Mesenchymal stem cell (in vitro differentiated cells and primary cell): Measurements from ENCODE around the gene CPNE7. TPM values are rescaled to one million over a fixed set of nuclear protein-coding genes. Genes with fewer than 3 reads are reported as not detected.

Experiments used
- DNase-seq: peaks from one replicate; pipeline ENCODE4 v3.0.0-alpha.2; 2013
- H2AFZ ChIP-seq: one replicate; pipeline ENCODE4 v1.6.1; 2013; ENCODE audit warnings: low read depth, mild to moderate bottlenecking, control low read depth, inconsistent platforms, low read length, moderate library complexity
- H2AK5ac ChIP-seq: 2 replicates; pipeline ENCODE4 v1.6.1; 2013; ENCODE audit warnings: low read length, moderate library complexity, mild to moderate bottlenecking, inconsistent platforms; ENCODE audit not compliant: severe bottlenecking
- H2BK120ac ChIP-seq: one replicate; pipeline ENCODE4 v1.6.1; 2013; ENCODE audit warnings: low read depth, mild to moderate bottlenecking, inconsistent platforms, low read length, moderate library complexity
- H2BK12ac ChIP-seq, 2 experiments: one replicate each; pipeline ENCODE4 v1.6.1; 2013; ENCODE audit warnings: inconsistent platforms in 2 of 2, low read length in 2 of 2, mild to moderate bottlenecking in 2 of 2, moderate library complexity in 2 of 2, control low read depth in 1 of 2
- H2BK15ac ChIP-seq: one replicate; pipeline ENCODE4 v1.6.1; 2013; ENCODE audit warnings: mild to moderate bottlenecking, low read depth, inconsistent platforms; ENCODE audit not compliant: poor library complexity, severe bottlenecking
- H2BK5ac ChIP-seq: 2 replicates; pipeline ENCODE4 v1.6.1; 2013; ENCODE audit warnings: low read depth, mild to moderate bottlenecking, low read length, control low read depth, inconsistent platforms; ENCODE audit not compliant: poor library complexity, severe bottlenecking
- H3K14ac ChIP-seq, 2 experiments: one replicate each; pipeline ENCODE4 v1.6.1; 2013; ENCODE audit warnings: inconsistent platforms in 2 of 2, low read length in 2 of 2, control low read depth in 1 of 2, mild to moderate bottlenecking in 1 of 2, moderate library complexity in 1 of 2
- H3K18ac ChIP-seq, 2 experiments: one replicate each; pipeline ENCODE4 v1.6.1; 2013; ENCODE audit warnings: inconsistent platforms in 2 of 2, low read length in 2 of 2, control low read depth in 1 of 2, low read depth in 1 of 2, mild to moderate bottlenecking in 1 of 2
- H3K23ac ChIP-seq, 2 experiments: one replicate each; pipeline ENCODE4 v1.6.1; 2013; ENCODE audit warnings: inconsistent platforms in 2 of 2, low read length in 2 of 2, mild to moderate bottlenecking in 2 of 2, moderate library complexity in 2 of 2, control low read depth in 1 of 2
- H3K27ac ChIP-seq: 2 replicates; pipeline ENCODE4 v1.5.1; 2013; ENCODE audit warnings: mild to moderate bottlenecking, moderate library complexity, low read length, control low read depth, inconsistent platforms; ENCODE audit not compliant: poor library complexity, severe bottlenecking
- H3K27me3 ChIP-seq, 2 experiments: 2 replicates each; pipeline versions ENCODE4 v1.6.1 to v1.7.0; 2013; ENCODE audit warnings: low read length in 2 of 2, mild to moderate bottlenecking in 2 of 2, moderate library complexity in 2 of 2, control low read depth in 1 of 2, inconsistent platforms in 1 of 2; ENCODE audit not compliant: control insufficient read depth in 1 of 2, insufficient read depth in 1 of 2
- H3K36me3 ChIP-seq, 2 experiments: 2 replicates each; pipeline versions ENCODE4 v1.6.1 to v1.7.0; 2013; ENCODE audit warnings: low read length in 2 of 2, control low read depth in 1 of 2, inconsistent platforms in 1 of 2, low read depth in 1 of 2, mild to moderate bottlenecking in 1 of 2; ENCODE audit not compliant: insufficient read depth in 2 of 2, control insufficient read depth in 1 of 2
- H3K4ac ChIP-seq, 2 experiments: one replicate each; pipeline ENCODE4 v1.6.1; 2013; ENCODE audit warnings: inconsistent platforms in 2 of 2, low read length in 2 of 2, mild to moderate bottlenecking in 2 of 2, moderate library complexity in 2 of 2, control low read depth in 1 of 2, low read depth in 1 of 2
- H3K4me1 ChIP-seq: 2 replicates; pipeline ENCODE4 v1.6.1; 2013; ENCODE audit warnings: low read depth, low read length, control low read depth; ENCODE audit not compliant: control insufficient read depth, insufficient read depth
- H3K4me2 ChIP-seq: 2 replicates; pipeline ENCODE4 v1.6.1; 2013; ENCODE audit warnings: low read length, mild to moderate bottlenecking, inconsistent platforms; ENCODE audit not compliant: poor library complexity, severe bottlenecking
- H3K4me3 ChIP-seq, 2 experiments: 2 replicates each; pipeline versions ENCODE4 v1.5.1 to v1.7.0; 2013; ENCODE audit warnings: low read length in 2 of 2, mild to moderate bottlenecking in 2 of 2, control low read depth in 1 of 2, low read depth in 1 of 2; ENCODE audit not compliant: insufficient read depth in 1 of 2
- H3K79me1 ChIP-seq: replicated peaks from 2 replicates; pipeline ENCODE4 v1.6.1; 2013; ENCODE audit warnings: mild to moderate bottlenecking, control low read depth, low read length, inconsistent platforms; ENCODE audit not compliant: poor library complexity, severe bottlenecking
- H3K9ac ChIP-seq: 2 replicates; pipeline ENCODE4 v1.7.0; 2013; ENCODE audit warnings: mild to moderate bottlenecking, low read length, moderate library complexity
- H3K9me3 ChIP-seq: 2 replicates; pipeline ENCODE4 v1.7.0; 2013; ENCODE audit warnings: mild to moderate bottlenecking, low read length; ENCODE audit not compliant: control insufficient read depth
- H4K8ac ChIP-seq: one replicate; pipeline ENCODE4 v1.6.1; 2013; ENCODE audit warnings: inconsistent platforms, mild to moderate bottlenecking, low read length, moderate library complexity
- H4K91ac ChIP-seq: one replicate; pipeline ENCODE4 v1.6.1; 2013; ENCODE audit warnings: mild to moderate bottlenecking, low read length, inconsistent platforms
- WGBS: methylation state at CpG from one replicate; pipeline ENCODE4 v1.1.7; 2013; ENCODE audit warnings: mixed read lengths; 5-methylcytosine and 5-hydroxymethylcytosine counted together
- polyA plus RNA-seq, 2 experiments: library from polyadenylated mRNA; stranded (reverse); fragments of 200-250 nt; gene quantifications; one replicate each; pipeline ENCODE4 v1.2.3, GENCODE V29; 2013

CPNE7 gene
- 5.6 TPM for polyA plus RNA-seq (2013, experiment 1 of 2)
- 4.8 TPM for polyA plus RNA-seq (2013, experiment 2 of 2)

DNA sequence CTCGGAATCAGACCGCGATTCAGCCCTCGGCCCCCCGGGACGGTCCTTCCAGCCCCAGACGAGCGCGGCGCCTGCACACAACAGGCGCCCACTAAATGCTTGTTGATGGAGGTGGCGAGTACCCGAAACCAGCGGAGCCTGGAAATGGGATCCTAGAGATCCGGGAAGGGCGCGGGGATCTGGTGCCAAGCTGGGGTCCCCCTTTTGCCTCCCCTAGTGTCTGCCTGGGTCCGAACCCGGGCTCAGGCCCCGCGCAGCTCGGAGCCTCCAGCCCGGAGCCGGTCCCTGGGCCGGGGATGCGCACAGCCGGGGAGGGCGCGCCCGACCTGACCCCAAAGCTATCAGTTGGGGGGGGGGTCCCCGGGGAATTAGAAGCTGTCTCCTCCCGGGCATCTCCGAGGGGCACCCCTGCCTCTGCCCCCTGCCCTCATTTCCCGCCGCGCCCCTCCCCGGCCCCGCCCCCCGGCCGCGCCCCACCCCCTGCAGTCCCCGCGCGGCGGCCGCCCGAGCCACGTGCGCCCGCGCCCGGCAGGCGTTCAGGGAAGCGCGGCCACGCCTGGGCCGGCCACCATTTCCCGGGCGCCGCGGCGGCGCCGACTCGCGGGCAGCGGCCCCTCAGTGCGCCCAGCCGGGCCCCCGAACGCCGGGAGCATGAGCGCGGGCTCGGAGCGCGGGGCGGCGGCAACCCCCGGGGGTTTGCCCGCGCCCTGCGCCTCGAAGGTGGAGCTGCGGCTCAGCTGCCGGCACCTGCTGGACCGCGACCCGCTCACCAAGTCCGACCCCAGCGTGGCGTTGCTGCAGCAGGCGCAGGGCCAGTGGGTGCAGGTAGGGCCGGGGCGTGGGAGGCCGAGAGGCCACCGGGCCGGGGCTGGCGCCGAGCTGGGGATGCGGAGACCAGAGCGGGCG lies at the start of gene CPNE7:
TSS of gene CPNE7 (plus strand) at position 512 of the 906 bp plus-strand sequence. CDS start at position 652, 140 bp downstream.
- Histone ChIP-seq H3K27ac (no peak within 1 kb of the TSS), H3K9ac (peak within 1 kb of the TSS; percentile 51), H3K14ac (peak within 1 kb of the TSS in 1 of 2 experiments; percentile 84), H2AK5ac (no peak within 1 kb of the TSS), H2BK5ac (no peak within 1 kb of the TSS), H2AFZ (peak within 1 kb of the TSS; percentile 30), H3K23ac (peak within 1 kb of the TSS in 1 of 2 experiments; percentile 36), H3K4me3 (peak within 1 kb of the TSS; percentile 47 to 62), H3K18ac (peak within 1 kb of the TSS; percentile 63 to 89), H3K27me3 (peaks cover 0 to 39% of the 10 kb centered on the region in 2 experiments), H2BK12ac (peak within 1 kb of the TSS; percentile 71 to 88), H3K9me3 (no peaks in the 10 kb centered on the region), H3K4ac (peak within 1 kb of the TSS; percentile 2 to 84), H3K4me2 (peak within 1 kb of the TSS; percentile 86), H4K8ac (peak within 1 kb of the TSS; percentile 97), H3K79me1 (no peaks in the 10 kb centered on the region), H2BK120ac (no peak within 1 kb of the TSS), H3K36me3 (peaks cover 0 to 4% of the 10 kb centered on the region in 2 experiments), H4K91ac (peak within 1 kb of the TSS; percentile 94), H3K4me1 (peaks cover 27% of the 10 kb centered on the region), H2BK15ac (peak within 1 kb of the TSS; percentile 80)
- DNase-seq = no peak
- under 1% methylated on average over 70 of the region's 103 CpGs for WGBS

DNA sequence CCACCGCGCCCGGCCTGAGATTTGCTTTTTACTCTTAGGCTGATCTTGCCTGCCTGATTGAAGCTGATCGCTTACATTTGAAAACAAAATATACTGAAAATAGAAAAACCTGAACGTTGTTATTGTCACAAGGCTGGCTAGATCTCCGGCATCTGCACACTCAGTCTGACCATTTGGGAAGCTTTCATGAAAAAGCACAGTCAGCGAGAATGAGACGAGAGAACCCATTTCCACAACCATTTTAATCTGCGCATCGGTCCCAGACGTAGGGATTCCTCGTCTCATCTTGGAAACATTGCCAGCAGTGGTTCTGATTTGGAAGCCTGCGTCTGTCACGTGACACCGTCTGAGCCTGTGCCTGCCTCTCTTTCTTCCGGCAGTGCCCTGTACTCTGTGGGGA lies 46.5 kb upstream of the CPNE7 start:
- Histone ChIP-seq H3K9ac (no peak overlapping the region), H2BK120ac (no peak overlapping the region), H2AFZ (no peak overlapping the region), H3K4me1 (peaks cover 4% of the 10 kb centered on the region), H2BK12ac (no peak overlapping the region), H3K4me3 (no peak overlapping the region), H3K4ac (no peak overlapping the region), H3K27ac (no peak overlapping the region), H3K36me3 (peaks cover 82 to 94% of the 10 kb centered on the region in 2 experiments), H4K8ac (no peak overlapping the region), H2BK5ac (no peak overlapping the region), H3K9me3 (no peaks in the 10 kb centered on the region), H3K23ac (no peak overlapping the region), H4K91ac (no peak overlapping the region), H2BK15ac (no peak overlapping the region), H3K14ac (no peak overlapping the region), H3K27me3 (no peaks in the 10 kb centered on the region), H3K79me1 (peaks cover 21% of the 10 kb centered on the region), H3K4me2 (no peak overlapping the region), H2AK5ac (no peak overlapping the region), H3K18ac (no peak overlapping the region)
- WGBS = 91% methylated on average over 16 of the region's 16 CpGs
- DNase-seq = no peak

DNA sequence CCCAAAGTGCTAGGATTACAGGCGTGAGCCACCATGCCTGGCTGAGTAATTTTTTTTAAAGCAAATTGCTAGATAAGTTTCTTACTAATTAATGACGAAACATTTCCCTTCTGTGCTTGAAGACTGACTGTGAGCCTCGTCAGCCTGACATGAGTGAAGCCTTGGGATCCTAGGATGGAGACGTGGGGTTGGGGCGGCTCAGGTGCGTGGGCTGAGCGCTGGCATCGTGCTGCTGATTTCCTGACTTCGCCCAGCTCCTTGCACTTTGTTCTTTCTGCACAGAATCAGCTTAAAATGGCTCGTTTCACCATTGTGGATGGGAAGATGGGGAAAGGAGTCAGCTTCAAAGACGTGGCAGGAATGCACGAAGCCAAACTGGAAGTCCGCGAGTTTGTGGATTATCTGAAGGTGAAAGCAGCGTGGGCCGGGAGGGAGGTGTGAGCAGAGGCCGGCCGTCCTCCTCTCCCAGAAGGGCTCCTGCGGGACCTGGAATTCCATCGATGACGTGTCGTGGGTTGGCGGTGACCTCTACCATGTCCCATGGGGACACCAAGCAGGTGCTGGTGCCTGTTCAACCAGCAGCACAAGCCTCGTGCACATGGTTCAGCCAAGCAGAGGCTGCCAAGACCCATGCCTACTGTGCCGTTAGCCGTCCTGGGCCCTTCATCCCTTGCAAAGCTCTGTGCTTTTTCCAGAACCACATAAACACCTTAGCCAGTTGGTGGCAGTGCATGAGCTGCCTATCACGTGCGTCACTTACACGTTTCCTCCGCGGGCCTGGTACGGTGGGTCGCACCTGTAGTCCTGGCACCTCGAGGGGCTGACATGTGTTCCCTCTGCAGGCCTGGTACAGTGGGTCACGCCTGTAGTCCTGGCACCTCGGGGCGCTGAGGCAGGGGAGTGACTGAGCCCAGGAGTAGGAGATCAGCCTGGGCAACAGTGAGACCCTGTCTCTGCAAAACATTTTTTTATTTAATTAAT lies 44.9 kb upstream of the CPNE7 start:
- H3K9ac ChIP-seq = no peak overlapping the region

More for the DNA sequence above, 44.9 kb upstream of the CPNE7 start:
- Histone ChIP-seq H3K4me2 (no peak overlapping the region), H2BK5ac (no peak overlapping the region), H4K8ac (no peak overlapping the region), H3K14ac (no peak overlapping the region), H2BK120ac (no peak overlapping the region), H2BK12ac (no peak overlapping the region), H3K4me1 (no peaks in the 10 kb centered on the region), H3K27ac (no peak overlapping the region), H2AK5ac (no peak overlapping the region), H3K9me3 (no peaks in the 10 kb centered on the region), H3K27me3 (no peaks in the 10 kb centered on the region), H3K4me3 (no peak overlapping the region), H4K91ac (no peak overlapping the region), H3K79me1 (peaks cover 29% of the 10 kb centered on the region), H2AFZ (no peak overlapping the region), H3K18ac (no peak overlapping the region), H2BK15ac (no peak overlapping the region), H3K23ac (no peak overlapping the region), H3K4ac (no peak overlapping the region), H3K36me3 (peaks cover 89 to 94% of the 10 kb centered on the region in 2 experiments)
- WGBS = 96% methylated on average over 37 of the region's 37 CpGs
- no peak for DNase-seq
